ENCODE data around the gene OVOL1. TPM values are rescaled to one million over a fixed set of nuclear protein-coding genes. Genes with fewer than 3 reads are reported as not detected.
A peak's percentile ranks its signal among the peaks of the same experiment; 100 is the strongest.

The OVOL1 gene
- total RNA-seq, 1 donor: not detected

DNA sequence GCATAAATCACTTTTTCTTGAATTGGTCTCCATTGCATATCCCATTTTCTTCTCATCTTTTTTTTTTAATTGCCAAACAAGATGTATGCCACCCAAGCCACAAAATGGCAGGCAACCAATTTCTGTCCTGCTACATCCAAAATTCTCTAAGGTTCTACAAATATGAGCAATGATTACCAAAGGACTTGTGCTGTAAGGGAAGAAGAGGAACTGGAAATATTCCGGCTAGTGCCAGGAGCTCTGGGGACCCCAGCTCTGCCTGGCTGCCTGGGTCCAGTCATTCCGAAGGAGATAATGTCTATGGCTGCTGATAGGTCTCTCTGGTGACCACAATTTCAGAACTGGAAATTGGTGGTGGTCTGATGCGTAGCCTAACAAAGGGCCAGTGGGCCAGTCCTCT is 29.8 kb downstream of the OVOL1 start:
- TF ChIP-seq, protein P1, sequence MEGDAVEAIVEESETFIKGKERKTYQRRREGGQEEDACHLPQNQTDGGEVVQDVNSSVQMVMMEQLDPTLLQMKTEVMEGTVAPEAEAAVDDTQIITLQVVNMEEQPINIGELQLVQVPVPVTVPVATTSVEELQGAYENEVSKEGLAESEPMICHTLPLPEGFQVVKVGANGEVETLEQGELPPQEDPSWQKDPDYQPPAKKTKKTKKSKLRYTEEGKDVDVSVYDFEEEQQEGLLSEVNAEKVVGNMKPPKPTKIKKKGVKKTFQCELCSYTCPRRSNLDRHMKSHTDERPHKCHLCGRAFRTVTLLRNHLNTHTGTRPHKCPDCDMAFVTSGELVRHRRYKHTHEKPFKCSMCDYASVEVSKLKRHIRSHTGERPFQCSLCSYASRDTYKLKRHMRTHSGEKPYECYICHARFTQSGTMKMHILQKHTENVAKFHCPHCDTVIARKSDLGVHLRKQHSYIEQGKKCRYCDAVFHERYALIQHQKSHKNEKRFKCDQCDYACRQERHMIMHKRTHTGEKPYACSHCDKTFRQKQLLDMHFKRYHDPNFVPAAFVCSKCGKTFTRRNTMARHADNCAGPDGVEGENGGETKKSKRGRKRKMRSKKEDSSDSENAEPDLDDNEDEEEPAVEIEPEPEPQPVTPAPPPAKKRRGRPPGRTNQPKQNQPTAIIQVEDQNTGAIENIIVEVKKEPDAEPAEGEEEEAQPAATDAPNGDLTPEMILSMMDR (IDR thresholded peaks at IDR 0.05; ENCODE audit: insufficient read depth, low read depth, low read length): no peak
- no peak for DNase-seq (ENCODE audit: low read depth)

DNA sequence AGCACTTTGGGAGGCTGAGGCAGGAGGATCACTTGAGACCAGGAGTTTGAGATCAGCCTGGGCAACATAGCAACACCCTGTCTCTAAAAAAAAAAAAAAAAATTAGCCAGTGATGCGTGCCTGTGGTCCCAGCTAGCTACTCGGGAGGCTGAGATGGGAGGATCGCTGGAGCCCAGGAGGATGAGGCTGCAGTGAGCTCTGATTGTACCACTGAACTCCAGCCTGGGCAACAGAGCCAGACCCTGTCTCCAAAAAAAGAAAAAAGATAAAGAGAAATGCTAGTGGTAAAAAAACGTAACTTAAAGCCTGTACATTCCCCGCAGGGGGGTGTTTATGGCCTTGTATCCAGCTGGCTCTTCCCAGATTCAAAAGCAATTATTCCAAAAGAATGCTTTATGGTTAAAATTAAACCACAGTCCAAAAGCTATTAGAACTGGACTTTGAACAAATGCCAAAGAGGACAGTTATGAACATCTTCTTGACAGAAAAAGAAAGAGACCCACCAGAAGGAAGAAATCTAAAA is 30.5 kb downstream of the OVOL1 start:
- TF ChIP-seq, protein P1 (IDR thresholded peaks at IDR 0.05; ENCODE audit: insufficient read depth, low read depth, low read length): no peak
- peak overlapping the region; percentile 65 for H3K4me3 ChIP-seq (ENCODE audit: low read depth, low read length)
- no peak for DNase-seq (ENCODE audit: low read depth)

More for the DNA sequence above, 29.8 kb downstream of the OVOL1 start:
- H3K4me3 ChIP-seq (ENCODE audit: low read depth, low read length): no peak overlapping the region

DNA sequence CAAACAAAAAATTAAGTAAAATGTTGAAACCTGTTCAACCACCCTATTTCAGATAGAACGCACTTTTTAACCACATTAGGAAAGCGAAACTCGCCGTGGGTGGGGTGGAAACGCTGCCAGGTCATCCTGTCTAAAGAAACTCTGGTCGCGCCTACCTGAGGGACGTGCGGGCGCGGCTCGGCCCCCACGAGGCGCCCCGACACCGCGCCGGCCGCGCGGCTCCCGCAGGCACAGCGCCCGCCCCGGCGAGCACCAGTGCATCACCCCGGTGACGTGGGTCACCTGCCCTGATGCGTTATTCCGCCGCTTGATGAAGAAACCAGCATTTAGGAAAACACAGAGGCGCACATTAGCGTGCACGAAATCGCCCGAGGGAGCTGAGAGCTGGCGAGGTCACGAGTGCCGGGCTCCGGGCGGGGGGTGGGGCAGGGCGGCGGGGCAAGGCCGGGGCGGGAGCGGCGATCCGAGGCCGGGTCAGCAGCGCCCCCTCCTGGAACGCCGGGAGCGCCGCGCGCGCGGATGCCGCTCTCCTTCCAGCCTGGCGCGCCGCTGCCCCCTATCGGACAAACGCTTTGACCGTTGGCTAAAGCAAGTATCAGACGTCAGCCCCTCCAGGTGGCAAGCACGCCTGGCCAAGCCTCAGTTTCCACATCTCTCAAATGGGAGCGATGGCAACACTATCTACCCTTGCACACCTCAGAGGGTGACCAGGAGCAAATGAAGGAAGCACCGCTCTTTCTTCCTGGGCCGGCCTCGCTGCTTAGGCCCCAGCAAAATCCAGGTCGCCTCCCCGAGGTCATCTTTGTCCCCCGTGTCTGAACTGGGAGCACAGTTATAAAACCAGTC is 31.2 kb downstream of the OVOL1 start:
- peak overlapping the region; percentile 65 for H3K4me3 ChIP-seq (ENCODE audit: low read depth, low read length)
- peak; percentile 88 for DNase-seq (ENCODE audit: low read depth)
- TF ChIP-seq, protein P1 (IDR thresholded peaks at IDR 0.05; ENCODE audit: insufficient read depth, low read depth, low read length): peak; percentile 98

DNA sequence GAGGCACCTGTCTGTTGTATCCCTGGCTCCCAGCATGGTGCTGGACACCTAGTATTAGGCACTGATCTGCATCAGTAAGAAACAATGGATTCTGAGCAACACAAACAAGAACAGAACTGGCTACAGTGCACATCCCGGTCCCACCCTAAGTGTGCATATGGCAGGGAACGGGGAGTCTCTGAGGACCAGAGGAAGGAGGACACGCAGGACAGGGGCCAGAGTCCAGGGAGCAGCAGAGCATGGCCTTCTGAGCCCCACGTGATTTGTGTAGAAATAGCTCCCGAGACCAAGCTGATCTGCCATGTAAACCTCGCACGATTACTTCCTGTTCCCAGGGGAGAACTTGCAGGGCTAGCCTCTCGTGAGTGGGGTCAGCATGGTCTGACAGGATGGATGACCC is 34.2 kb downstream of the OVOL1 start:
- no peak overlapping the region for H3K4me3 ChIP-seq (ENCODE audit: low read depth, low read length)
- no peak for DNase-seq (ENCODE audit: low read depth)
- TF ChIP-seq, protein P1 (IDR thresholded peaks at IDR 0.05; ENCODE audit: insufficient read depth, low read depth, low read length): no peak

DNA sequence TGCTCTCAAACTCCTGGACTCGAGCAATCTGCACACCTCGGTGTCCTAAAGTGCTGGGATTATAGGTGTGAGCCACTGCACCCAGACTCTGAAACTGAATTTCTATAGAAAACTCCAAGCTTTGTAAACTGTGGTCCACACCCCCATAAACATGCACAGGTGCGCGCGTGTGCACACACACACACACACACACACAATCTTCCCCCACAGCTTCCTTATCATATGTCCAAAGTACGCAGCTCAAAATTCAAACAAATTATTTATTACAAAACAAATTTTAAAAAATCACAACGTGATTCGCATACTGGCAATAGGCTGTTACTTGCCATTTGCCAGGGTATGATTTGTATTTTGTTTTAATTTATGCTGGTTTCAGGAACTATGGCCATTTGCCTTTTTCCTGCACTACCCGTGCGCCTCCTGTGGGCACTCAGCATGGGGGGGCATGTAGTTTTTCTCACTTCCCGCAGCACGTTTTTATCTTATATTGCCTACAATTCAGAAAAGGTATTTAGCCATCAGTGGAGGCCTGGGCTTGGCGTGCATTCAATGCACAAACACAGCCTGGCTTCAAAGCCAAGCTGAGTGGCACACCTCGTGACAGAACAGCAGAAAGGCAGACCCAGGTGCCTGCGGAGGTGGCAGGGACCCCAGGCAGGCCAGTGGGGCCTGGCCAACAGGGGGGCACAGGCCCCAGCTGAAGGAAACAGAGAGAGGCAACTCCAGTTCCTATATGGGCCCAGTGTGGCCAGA is 36.1 kb downstream of the OVOL1 start:
- DNase-seq (ENCODE audit: low read depth): no peak
- TF ChIP-seq, protein P1 (IDR thresholded peaks at IDR 0.05; ENCODE audit: insufficient read depth, low read depth, low read length): no peak
- H3K4me3 ChIP-seq (ENCODE audit: low read depth, low read length): no peak overlapping the region

DNA sequence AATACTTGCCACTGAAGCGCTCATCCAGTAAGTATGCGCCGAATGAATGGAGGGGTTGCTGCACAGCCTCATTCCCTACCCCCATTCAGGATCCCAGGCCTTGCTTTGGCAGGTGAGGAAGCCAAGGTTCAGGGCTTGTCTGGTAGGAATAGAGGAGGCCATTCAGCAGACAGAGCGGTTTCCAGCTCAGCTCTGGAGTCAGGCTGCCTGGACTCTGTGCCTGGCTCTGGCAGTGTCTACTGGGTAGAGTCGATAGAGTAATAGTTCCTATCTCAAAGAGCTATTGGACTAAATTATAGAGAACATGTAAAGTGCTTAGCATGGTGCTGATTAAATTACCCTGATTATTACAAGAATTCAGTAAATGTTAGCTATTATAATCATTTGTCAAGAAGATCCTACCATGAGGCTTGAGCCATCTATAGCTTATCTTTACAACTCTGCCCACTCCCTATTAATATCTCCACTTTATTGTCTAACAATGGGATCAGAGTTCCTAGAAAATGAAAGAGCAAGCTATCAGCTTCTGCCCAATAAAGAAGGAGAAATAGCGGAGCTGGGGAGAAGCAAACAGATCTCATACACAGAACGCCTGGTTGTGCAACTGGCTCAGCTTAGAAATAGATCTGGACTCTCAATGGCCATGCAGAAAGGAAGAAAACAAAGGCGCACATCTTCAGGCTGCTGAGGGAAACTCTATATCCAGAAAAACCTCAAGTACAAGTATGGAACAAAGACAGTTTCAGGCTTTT is 40.3 kb downstream of the OVOL1 start:
- TF ChIP-seq, protein P1 (IDR thresholded peaks at IDR 0.05; ENCODE audit: insufficient read depth, low read depth, low read length): no peak
- H3K4me3 ChIP-seq (ENCODE audit: low read depth, low read length): no peak overlapping the region
- DNase-seq (ENCODE audit: low read depth): no peak

Data from fibroblast of villous mesenchyme (primary cell).